ENCODE measurements around the gene ABCC11. TPM values are rescaled to one million over a fixed set of nuclear protein-coding genes. Genes with fewer than 3 reads are reported as not detected.

ABCC11 gene
- total and polyA plus RNA-seq, 8 donors: 0.03 to 0.73 TPM; not detected in 6

GRCh38 chr16:48132696-48133095, 114.6 kb downstream of the ABCC11 start:
- Histone ChIP-seq H3K27ac (peak overlapping the region in 1 of 5 donors; percentile 35), H3K36me3 (no peaks in the 10 kb centered on the region), H3K27me3 (no peaks in the 10 kb centered on the region), H3K4me3 (no peak overlapping the region), H3K9me3 (no peaks in the 10 kb centered on the region), H3K4me1 (peaks cover 0 to 32% (median 13%) of the 10 kb centered on the region in 4 donors)
- intact Hi-C loops (cut with DNase I; ENCODE audit: low total_unique reads): no loop called here
- DNase-seq: no peak
- no peak for TF ChIP-seq POLR2A (IDR thresholded peaks at IDR 0.05)
- no peak for TF ChIP-seq EP300 (IDR thresholded peaks at IDR 0.05)
- TF ChIP-seq CTCF (IDR thresholded peaks at IDR 0.05): no peak
- no peak for TF ChIP-seq POLR2AphosphoS5 (IDR thresholded peaks at IDR 0.05)
- 26 to 57% (median 52%) methylated on average over 3 of the region's 3 CpGs for WGBS, 5 donors

GRCh38 chr16:48131201-48131935, 116.0 kb downstream of the ABCC11 start:
- no peak for DNase-seq
- 89 to 92% (median 91%) methylated on average over 6 of the region's 6 CpGs for WGBS, 5 donors
- H3K4me3 ChIP-seq: no peak overlapping the region
- H3K27me3 ChIP-seq: no peaks in the 10 kb centered on the region
- peaks cover 0 to 45% (median 19%) of the 10 kb centered on the region in 4 donors for H3K4me1 ChIP-seq
- no peaks in the 10 kb centered on the region for H3K36me3 ChIP-seq
- no peaks in the 10 kb centered on the region for H3K9me3 ChIP-seq
- H3K27ac ChIP-seq: no peak overlapping the region
- intact Hi-C loops (cut with DNase I; ENCODE audit: low total_unique reads): no loop called here
- TF ChIP-seq POLR2AphosphoS5 (IDR thresholded peaks at IDR 0.05): no peak
- TF ChIP-seq CTCF (IDR thresholded peaks at IDR 0.05): no peak
- TF ChIP-seq EP300 (IDR thresholded peaks at IDR 0.05): no peak
- TF ChIP-seq POLR2A (IDR thresholded peaks at IDR 0.05): no peak

- Histone ChIP-seq H3K4me3 (no peak overlapping the region), H3K9me3 (no peaks in the 10 kb centered on the region), H3K27ac (no peak overlapping the region), H3K27me3 (no peaks in the 10 kb centered on the region), H3K36me3 (no peaks in the 10 kb centered on the region), H3K4me1 (peaks cover 0 to 45% (median 19%) of the 10 kb centered on the region in 4 donors)
- TF ChIP-seq CTCF (IDR thresholded peaks at IDR 0.05): no peak
- no peak for TF ChIP-seq POLR2A (IDR thresholded peaks at IDR 0.05)
- TF ChIP-seq EP300 (IDR thresholded peaks at IDR 0.05): no peak
- no peak for TF ChIP-seq POLR2AphosphoS5 (IDR thresholded peaks at IDR 0.05)
- 27 to 60% (median 48%) methylated on average over 3 of the region's 3 CpGs for WGBS, 5 donors
- intact Hi-C loops (cut with DNase I; ENCODE audit: low total_unique reads): no loop called here
- DNase-seq: no peak
Observed at GRCh38 chr16:48129926-48130325, 117.4 kb downstream of the ABCC11 start.

GRCh38 chr16:48128769-48129168, 118.6 kb downstream of the ABCC11 start:
- H3K9me3 ChIP-seq: no peaks in the 10 kb centered on the region
- TF ChIP-seq POLR2AphosphoS5 (IDR thresholded peaks at IDR 0.05) (no peak), CTCF (IDR thresholded peaks at IDR 0.05) (no peak), POLR2A (IDR thresholded peaks at IDR 0.05) (no peak), EP300 (IDR thresholded peaks at IDR 0.05) (no peak)
- no peak for DNase-seq
- intact Hi-C loops (cut with DNase I; ENCODE audit: low total_unique reads): no loop called here
- H3K36me3 ChIP-seq: no peaks in the 10 kb centered on the region
- H3K4me3 ChIP-seq: no peak overlapping the region
- 34 to 71% (median 60%) methylated on average over 2 of the region's 2 CpGs for WGBS, 5 donors
- no peaks in the 10 kb centered on the region for H3K27me3 ChIP-seq
- H3K27ac ChIP-seq: no peak overlapping the region
- H3K4me1 ChIP-seq: peaks cover 0 to 37% (median 18%) of the 10 kb centered on the region in 4 donors
